HepG2 (cell line): ENCODE results near the gene RPEL1. TPM values are rescaled to one million over a fixed set of nuclear protein-coding genes. Genes with fewer than 3 reads are reported as not detected.

Source experiments
- ATAC-seq: fragments of 200-7000 bp; cut with Tn5 transposase; 3 replicates; pipeline ENCODE4 v1.9.1; 2020; ENCODE audit warnings: mild to moderate bottlenecking, moderate library complexity
- BruUV-seq: library from RNA; stranded (reverse); fragments of 400-500 nt; replicated peaks from 2 replicates; lab custom pipeline; 2021; lab: Mats Ljungman, UMichigan
- CTCF ChIA-PET: fragments of 300-600 bp; formaldehyde crosslinking; extraction: SDS; loops from one replicate; lab custom pipeline; 2021; ENCODE audit warnings: low total read pairs, inconsistent platforms, low intra/inter-chr PET ratio; lab: Yijun Ruan, JAX
- POLR2A ChIA-PET: fragments of 350-600 bp; sonication (Branson Sonifier 250); formaldehyde crosslinking; loops from one replicate; lab custom pipeline; 2020; ENCODE audit warnings: antibody characterized with exemption, inconsistent platforms; lab: Yijun Ruan, JAX
- DNase-seq: peaks from one replicate; pipeline ENCODE4 v3.0.0-alpha.2; 2015; ENCODE audit warnings: low spot score
- FAIRE-seq: peaks from 3 replicates; lab custom pipeline; 2011; peaks lifted over from hg19 to GRCh38; lab: Jason Lieb, UNC
- H2AFZ ChIP-seq: one replicate; pipeline ENCODE4 v1.6.1; 2011; ENCODE audit warnings: low read length, inconsistent platforms
- H3K27ac ChIP-seq: fragments of 300-600 bp; 3 replicates; pipeline ENCODE4 v1.8.0; 2011; ENCODE audit warnings: mixed run types, mild to moderate bottlenecking, mixed read lengths, low read length, inconsistent platforms; ENCODE audit not compliant: insufficient read depth; ENCODE audit errors: extremely low read length
- H3K27me3 ChIP-seq, 2 experiments: fragments of 200-600 bp in 1 of 2; 2 replicates in 1 of 2; 3 replicates in 1 of 2; pipeline versions ENCODE4 v1.6.0 to v1.8.0; 2011; ENCODE audit warnings: low read length in 2 of 2, mild to moderate bottlenecking in 2 of 2, moderate library complexity in 2 of 2, inconsistent platforms in 1 of 2; ENCODE audit not compliant: insufficient read depth in 2 of 2, control insufficient read depth in 1 of 2
- H3K36me3 ChIP-seq, 2 experiments: fragments of 200-600 bp in 1 of 2; replicated peaks in 1 of 2; 2 replicates in 1 of 2; 3 replicates in 1 of 2; pipeline versions ENCODE4 v1.5.1 to v1.8.0; 2011; ENCODE audit warnings: low read length in 2 of 2, inconsistent platforms in 1 of 2; ENCODE audit not compliant: insufficient read depth in 2 of 2, control insufficient read depth in 1 of 2
- H3K4me1 ChIP-seq: 2 replicates; pipeline ENCODE4 v1.5.1; 2012; ENCODE audit warnings: low read length, inconsistent platforms; ENCODE audit not compliant: insufficient read depth
- H3K4me2 ChIP-seq: 2 replicates; pipeline ENCODE4 v1.6.0; 2011; ENCODE audit warnings: low read depth, low read length, inconsistent platforms
- H3K4me3 ChIP-seq, 3 experiments: fragments of 200-600 bp in 1 of 3; sonication (generic), shearing (Covaris generic) in 1 of 3; replicated peaks in 1 of 3; 2 replicates each; pipeline ENCODE4 v1.5.1; 2011 to 2016; ENCODE audit warnings: low read length in 3 of 3, inconsistent platforms in 2 of 3, low read depth in 2 of 3, mild to moderate bottlenecking in 2 of 3, control low read depth in 1 of 3, mixed read lengths in 1 of 3; ENCODE audit not compliant: insufficient read depth in 1 of 3
- H3K79me2 ChIP-seq: one replicate; pipeline ENCODE4 v1.6.1; 2011; ENCODE audit warnings: low read length, inconsistent platforms; ENCODE audit not compliant: insufficient read depth
- H3K9ac ChIP-seq: 2 replicates; pipeline ENCODE4 v1.6.0; 2011; ENCODE audit warnings: mild to moderate bottlenecking, low read depth, low read length, inconsistent platforms; ENCODE audit not compliant: insufficient read depth
- H3K9me3 ChIP-seq: 2 replicates; pipeline ENCODE4 v1.5.1; 2012; ENCODE audit warnings: mild to moderate bottlenecking, low read length
- H4K20me1 ChIP-seq: 2 replicates; pipeline ENCODE4 v1.6.0; 2011; ENCODE audit warnings: inconsistent platforms, mild to moderate bottlenecking, low read length, moderate library complexity; ENCODE audit not compliant: insufficient read depth
- ATAD3A ChIP-seq: sonication (generic); formaldehyde crosslinking; IDR thresholded peaks from 2 replicates; pipeline ENCODE4 v1.4.0; 2020; ENCODE audit warnings: missing genetic modification reagents
- EEA1 ChIP-seq: sonication (generic); formaldehyde crosslinking; IDR thresholded peaks from 2 replicates; pipeline ENCODE4 v1.5.1; 2020; ENCODE audit warnings: mild to moderate bottlenecking, missing genetic modification reagents, borderline replicate concordance
- HCFC1 ChIP-seq: fragments of 150-350 bp; IDR thresholded peaks from 2 replicates; pipeline ENCODE4 v1.6.1; 2014; ENCODE audit warnings: low read depth, low read length
- KLF6 ChIP-seq: IDR thresholded peaks from 2 replicates; pipeline ENCODE4 v1.8.0; 2016; ENCODE audit warnings: missing biosample characterization, missing genetic modification reagents
- RAD51 ChIP-seq: fragments of 450-650 bp; IDR thresholded peaks from 2 replicates; pipeline ENCODE4 v1.6.1; 2016; ENCODE audit warnings: borderline replicate concordance
- TMF1 ChIP-seq: sonication (generic); formaldehyde crosslinking; IDR thresholded peaks from 2 replicates; pipeline ENCODE4 v1.8.1; 2022; ENCODE audit warnings: low read depth, missing genetic modification reagents
- YEATS4 ChIP-seq: sonication (generic); formaldehyde crosslinking; IDR thresholded peaks from 2 replicates; pipeline ENCODE4 v1.4.0; 2020; ENCODE audit warnings: missing genetic modification reagents, borderline replicate concordance
- ZFP1 ChIP-seq: IDR thresholded peaks from 2 replicates; pipeline ENCODE4 v1.6.1; 2016
- ZNF136 ChIP-seq: sonication (generic); formaldehyde crosslinking; IDR thresholded peaks from 2 replicates; pipeline ENCODE4 v1.8.1; 2022; ENCODE audit warnings: low read depth, mild to moderate bottlenecking, moderate library complexity, missing genetic modification reagents
- ZNF674 ChIP-seq: sonication (generic); formaldehyde crosslinking; IDR thresholded peaks from 2 replicates; pipeline ENCODE4 v1.5.0; 2020; ENCODE audit warnings: low read depth, mild to moderate bottlenecking, missing genetic modification reagents
- ZNF75D ChIP-seq: sonication (generic); formaldehyde crosslinking; IDR thresholded peaks from 2 replicates; pipeline ENCODE4 v1.8.1; 2023; ENCODE audit warnings: missing genetic modification reagents, mild to moderate bottlenecking, borderline replicate concordance
- WGBS: methylation state at CpG from one replicate; pipeline ENCODE4 v1.1.6; 2017; ENCODE audit warnings: low lambda C conversion rate; 5-methylcytosine and 5-hydroxymethylcytosine counted together
- in situ Hi-C: cut with HindIII; loops from 2 replicates; pipeline ENCODE4 v1.10.0; 2017; ENCODE audit warnings: low pct_unique_long_range_greater_than_20kb; ENCODE audit not compliant: extremely low pct_ligation_motif_present
- intact Hi-C: fragments of 100-400 bp; cut with micrococcal nuclease; formaldehyde crosslinking; loops from one replicate; pipeline ENCODE4 v1.10.0; 2022; ENCODE audit not compliant: unreplicated experiment
- polyA plus RNA-seq, 8 experiments: library from polyadenylated mRNA; depleted of rRNA in 3 of 8; stranded (reverse) in 7 of 8; unstranded in 1 of 8; fragments of >200 nt; fragmentation: Illumina TruSeq in 4 of 8; extraction: Trizol in 4 of 8; gene quantifications; 2 replicates each; pipeline versions ENCODE4 v1.2.1 to v1.2.3, GENCODE V29; 2011 to 2016; ENCODE audit warnings: low read depth in 4 of 8, missing spikeins in 1 of 8, mixed read lengths in 1 of 8; ENCODE audit not compliant: insufficient read depth in 1 of 8
- total RNA-seq, 5 experiments: library from RNA; depleted of rRNA; stranded (reverse); fragments of >200 nt; fragmentation: Illumina TruSeq; extraction: Trizol; gene quantifications; 2 replicates each; pipeline ENCODE4 v1.2.3, GENCODE V29; 2016; ENCODE audit warnings: low read depth in 1 of 5
- TF ChIP-seq, protein P1 (sequence below): sonication (generic); formaldehyde crosslinking; IDR thresholded peaks from 2 replicates; pipeline ENCODE4 v1.4.0; 2020; ENCODE audit warnings: missing genetic modification reagents
- TF ChIP-seq, protein P2 (sequence below): sonication (generic); formaldehyde crosslinking; IDR thresholded peaks from 2 replicates; pipeline ENCODE4 v1.5.1; 2020; ENCODE audit warnings: missing genetic modification reagents, mild to moderate bottlenecking, borderline replicate concordance
- TF ChIP-seq, protein P3 (sequence below): IDR thresholded peaks from 2 replicates; pipeline ENCODE4 v1.6.1; 2016

Gene RPEL1
- total and polyA plus RNA-seq, 2 of the 13 experiments (the other 11 are each of a cell fraction or from before 2014, with no cell fraction given): 0.04 to 0.07 TPM

DNA sequence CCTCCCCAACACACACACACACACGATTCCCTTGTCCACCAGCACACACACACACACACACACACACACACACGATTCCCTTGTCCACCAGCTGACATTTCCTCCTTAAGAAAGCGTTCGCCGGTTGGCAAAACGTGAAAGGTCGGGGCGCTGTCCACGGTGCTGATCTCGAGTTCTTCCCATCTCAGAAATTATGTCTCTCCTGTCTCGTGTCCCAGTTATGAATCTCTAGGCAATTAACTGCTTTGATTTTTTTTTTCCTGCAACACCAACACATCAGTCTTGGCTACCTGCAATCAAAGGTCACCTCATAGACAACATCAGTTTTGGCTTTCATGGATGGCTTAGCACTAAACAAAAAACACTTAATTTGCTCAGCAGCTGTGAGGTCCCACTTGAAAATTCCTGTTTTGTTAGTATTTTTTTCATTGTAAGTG, 33.2 kb downstream of the RPEL1 start:
- Histone ChIP-seq H3K27me3 (peaks cover 10 to 40% of the 10 kb centered on the region in 2 experiments; a peak in 4 of 5 replicates), H3K9ac (no peak overlapping the region), H3K27ac (no peak overlapping the region), H3K4me1 (peaks cover 14% of the 10 kb centered on the region; the same call in 1 of the 2 replicates), H3K79me2 (no peaks in the 10 kb centered on the region), H3K9me3 (no peaks in the 10 kb centered on the region), H4K20me1 (0 out of 2 replicates have a peak, but pooled peaks cover 3% of the 10 kb centered on the region), H3K4me3 (no peak overlapping the region), H2AFZ (no peak overlapping the region), H3K36me3 (no peaks in the 10 kb centered on the region), H3K4me2 (no peak overlapping the region)
- no peak for ATAC-seq
- DNase-seq: no peak
- CTCF ChIA-PET: no interaction called here
- POLR2A ChIA-PET: no interaction called here
- FAIRE-seq: peak; percentile 61
- WGBS: 13% methylated on average over 11 of the region's 11 CpGs
- in situ Hi-C loops (no loop called here), intact Hi-C loops (no loop called here)
- no TSS peak for BruUV-seq
- TF ChIP-seq ZNF75D (CRISPR knock-in tag) (no peak), EEA1 (CRISPR knock-in tag) (no peak), TMF1 (no peak), KLF6 (CRISPR knock-in tag) (peak; percentile 43; the same call in 1 of the 2 replicates), RAD51 (no peak), YEATS4 (CRISPR knock-in tag) (no peak), ZFP1 (CRISPR knock-in tag) (no peak), ATAD3A (no peak), ZNF674 (no peak), ZNF136 (CRISPR knock-in tag) (no peak), HCFC1 (no peak)
- TF ChIP-seq, protein P1, sequence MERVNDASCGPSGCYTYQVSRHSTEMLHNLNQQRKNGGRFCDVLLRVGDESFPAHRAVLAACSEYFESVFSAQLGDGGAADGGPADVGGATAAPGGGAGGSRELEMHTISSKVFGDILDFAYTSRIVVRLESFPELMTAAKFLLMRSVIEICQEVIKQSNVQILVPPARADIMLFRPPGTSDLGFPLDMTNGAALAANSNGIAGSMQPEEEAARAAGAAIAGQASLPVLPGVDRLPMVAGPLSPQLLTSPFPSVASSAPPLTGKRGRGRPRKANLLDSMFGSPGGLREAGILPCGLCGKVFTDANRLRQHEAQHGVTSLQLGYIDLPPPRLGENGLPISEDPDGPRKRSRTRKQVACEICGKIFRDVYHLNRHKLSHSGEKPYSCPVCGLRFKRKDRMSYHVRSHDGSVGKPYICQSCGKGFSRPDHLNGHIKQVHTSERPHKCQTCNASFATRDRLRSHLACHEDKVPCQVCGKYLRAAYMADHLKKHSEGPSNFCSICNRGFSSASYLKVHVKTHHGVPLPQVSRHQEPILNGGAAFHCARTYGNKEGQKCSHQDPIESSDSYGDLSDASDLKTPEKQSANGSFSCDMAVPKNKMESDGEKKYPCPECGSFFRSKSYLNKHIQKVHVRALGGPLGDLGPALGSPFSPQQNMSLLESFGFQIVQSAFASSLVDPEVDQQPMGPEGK: no peak
- TF ChIP-seq, protein P2, sequence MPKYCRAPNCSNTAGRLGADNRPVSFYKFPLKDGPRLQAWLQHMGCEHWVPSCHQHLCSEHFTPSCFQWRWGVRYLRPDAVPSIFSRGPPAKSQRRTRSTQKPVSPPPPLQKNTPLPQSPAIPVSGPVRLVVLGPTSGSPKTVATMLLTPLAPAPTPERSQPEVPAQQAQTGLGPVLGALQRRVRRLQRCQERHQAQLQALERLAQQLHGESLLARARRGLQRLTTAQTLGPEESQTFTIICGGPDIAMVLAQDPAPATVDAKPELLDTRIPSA: no peak
- TF ChIP-seq, protein P3, sequence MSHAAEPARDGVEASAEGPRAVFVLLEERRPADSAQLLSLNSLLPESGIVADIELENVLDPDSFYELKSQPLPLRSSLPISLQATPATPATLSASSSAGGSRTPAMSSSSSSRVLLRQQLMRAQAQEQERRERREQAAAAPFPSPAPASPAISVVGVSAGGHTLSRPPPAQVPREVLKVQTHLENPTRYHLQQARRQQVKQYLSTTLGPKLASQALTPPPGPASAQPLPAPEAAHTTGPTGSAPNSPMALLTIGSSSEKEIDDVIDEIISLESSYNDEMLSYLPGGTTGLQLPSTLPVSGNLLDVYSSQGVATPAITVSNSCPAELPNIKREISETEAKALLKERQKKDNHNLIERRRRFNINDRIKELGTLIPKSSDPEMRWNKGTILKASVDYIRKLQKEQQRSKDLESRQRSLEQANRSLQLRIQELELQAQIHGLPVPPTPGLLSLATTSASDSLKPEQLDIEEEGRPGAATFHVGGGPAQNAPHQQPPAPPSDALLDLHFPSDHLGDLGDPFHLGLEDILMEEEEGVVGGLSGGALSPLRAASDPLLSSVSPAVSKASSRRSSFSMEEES (CRISPR knock-in tag): 0 out of 2 replicates have a peak, but pooled peaks have one; percentile 51
